ENCODE measurements around the gene FAM217B.
"Not testable (repeated sequence)": the region's sequence is repeated elsewhere in the genome, so short reads cannot be mapped to it uniquely, and the experiment has no call there.

The FAM217B gene

GRCh38 chr20:59939052-59939878, 924 bp upstream of the FAM217B start:
- no peak for DNase-seq

- DNase-seq = no peak
Measured at GRCh38 chr20:59939879-59940128, 385 bp upstream of the FAM217B start.

- no peak for DNase-seq
Measured at GRCh38 chr20:59940956-59941294, 736 bp downstream of the FAM217B start.

GRCh38 chr20:59942245-59942644, 2.1 kb downstream of the FAM217B start:
- no peak for DNase-seq

GRCh38 chr20:59944726-59945125, 4.5 kb downstream of the FAM217B start:
- no peak for DNase-seq

- no peak for DNase-seq
Measured at GRCh38 chr20:59945175-59945574, 5.0 kb downstream of the FAM217B start.

GRCh38 chr20:59945731-59946130, 5.5 kb downstream of the FAM217B start:
- no peak for DNase-seq

- no peak for DNase-seq
Measured at GRCh38 chr20:59947376-59947775, 7.2 kb downstream of the FAM217B start.

GRCh38 chr20:59948212-59948611, 8.0 kb downstream of the FAM217B start:
- DNase-seq = no peak

- peak; percentile 52 for DNase-seq
Measured at GRCh38 chr20:59948828-59949720, 8.9 kb downstream of the FAM217B start.

- no peak for DNase-seq
Measured at GRCh38 chr20:59949911-59950310, 9.7 kb downstream of the FAM217B start.

- no peak for DNase-seq
Measured at GRCh38 chr20:59954718-59955117, 14.5 kb downstream of the FAM217B start.

- no peak for DNase-seq
Measured at GRCh38 chr20:59955131-59955796, 15.1 kb downstream of the FAM217B start.

- not testable (repeated sequence) for DNase-seq
Measured at GRCh38 chr20:59957568-59957967, 17.4 kb downstream of the FAM217B start.

GRCh38 chr20:59958123-59958522, 17.9 kb downstream of the FAM217B start, which contains the start of gene CDH26:
Gene CDH26, plus strand, starts transcription at chr20:59958423. Its CDS starts 304 bp downstream, at chr20:59958727.
- DNase-seq = peak; percentile 23

GRCh38 chr20:59958626-59959025, 18.4 kb downstream of the FAM217B start:
- peak; percentile 28 for DNase-seq

GRCh38 chr20:59961423-59961822, 21.2 kb downstream of the FAM217B start:
- no peak for DNase-seq

GRCh38 chr20:59962155-59962554, 22.0 kb downstream of the FAM217B start:
- no peak for DNase-seq

- no peak for DNase-seq
Measured at GRCh38 chr20:59966428-59966827, 26.2 kb downstream of the FAM217B start.

- no peak for DNase-seq
Measured at GRCh38 chr20:59971428-59971827, 31.2 kb downstream of the FAM217B start.

- no peak for DNase-seq
Measured at GRCh38 chr20:59972037-59972801, 32.0 kb downstream of the FAM217B start.

GRCh38 chr20:59976156-59976782, 36.1 kb downstream of the FAM217B start:
- DNase-seq = no peak
